ENCODE results near the gene MIB2. TPM values are rescaled to one million over a fixed set of nuclear protein-coding genes. Genes with fewer than 3 reads are reported as not detected.
A peak's percentile ranks its signal among the peaks of the same experiment; 100 is the strongest.

MIB2 gene
- total RNA-seq, 4 donors from 2014 or later, result 33.6 to 99.9 (median 74.6) TPM

DNA sequence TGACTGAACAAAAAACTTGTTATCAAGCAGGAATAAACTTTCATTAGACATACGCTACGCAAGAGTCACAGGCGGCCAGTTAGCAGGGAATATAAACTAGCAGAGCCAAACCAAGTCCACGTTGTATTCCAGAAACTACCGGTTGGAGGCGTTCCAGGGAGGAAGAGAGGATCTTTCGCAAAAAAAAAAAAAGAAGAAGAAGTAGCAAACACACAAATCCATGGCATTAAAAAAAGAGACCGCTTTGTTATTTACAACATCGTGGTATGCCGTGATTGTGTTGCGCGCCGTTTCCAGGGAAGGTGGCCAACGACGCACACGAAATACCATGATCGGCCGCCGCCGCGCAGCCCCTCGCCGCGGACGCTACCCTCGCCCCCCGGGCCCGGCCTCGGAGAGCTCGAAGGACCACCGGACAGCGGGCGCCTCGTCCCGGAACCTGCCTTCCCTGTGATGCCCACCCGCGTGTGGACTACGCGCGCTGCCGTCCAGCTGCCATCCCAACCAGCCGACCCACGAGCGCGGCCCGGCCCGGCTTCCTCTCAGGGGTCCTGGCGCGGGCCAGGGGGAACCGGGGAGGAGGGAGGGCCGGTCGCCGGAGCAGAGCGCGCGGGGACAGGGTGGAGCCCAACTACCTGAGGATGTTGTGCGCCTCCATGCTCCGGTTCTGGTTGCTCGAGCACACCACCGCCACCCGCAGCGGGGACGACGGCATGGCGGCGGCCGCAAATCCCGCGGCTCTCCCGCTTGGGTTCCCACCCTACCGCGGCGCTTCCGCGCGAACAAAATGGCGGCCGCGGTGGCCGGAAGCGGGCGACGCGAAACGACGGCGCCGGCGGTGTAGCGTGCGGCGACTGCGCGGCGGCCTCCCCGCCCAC is 41.2 kb upstream of the MIB2 start:
- TF ChIP-seq, protein P1, sequence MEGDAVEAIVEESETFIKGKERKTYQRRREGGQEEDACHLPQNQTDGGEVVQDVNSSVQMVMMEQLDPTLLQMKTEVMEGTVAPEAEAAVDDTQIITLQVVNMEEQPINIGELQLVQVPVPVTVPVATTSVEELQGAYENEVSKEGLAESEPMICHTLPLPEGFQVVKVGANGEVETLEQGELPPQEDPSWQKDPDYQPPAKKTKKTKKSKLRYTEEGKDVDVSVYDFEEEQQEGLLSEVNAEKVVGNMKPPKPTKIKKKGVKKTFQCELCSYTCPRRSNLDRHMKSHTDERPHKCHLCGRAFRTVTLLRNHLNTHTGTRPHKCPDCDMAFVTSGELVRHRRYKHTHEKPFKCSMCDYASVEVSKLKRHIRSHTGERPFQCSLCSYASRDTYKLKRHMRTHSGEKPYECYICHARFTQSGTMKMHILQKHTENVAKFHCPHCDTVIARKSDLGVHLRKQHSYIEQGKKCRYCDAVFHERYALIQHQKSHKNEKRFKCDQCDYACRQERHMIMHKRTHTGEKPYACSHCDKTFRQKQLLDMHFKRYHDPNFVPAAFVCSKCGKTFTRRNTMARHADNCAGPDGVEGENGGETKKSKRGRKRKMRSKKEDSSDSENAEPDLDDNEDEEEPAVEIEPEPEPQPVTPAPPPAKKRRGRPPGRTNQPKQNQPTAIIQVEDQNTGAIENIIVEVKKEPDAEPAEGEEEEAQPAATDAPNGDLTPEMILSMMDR (IDR thresholded peaks at IDR 0.05), result no peak
- TF ChIP-seq POLR2A (IDR thresholded peaks at IDR 0.05; ENCODE audit: low read depth), result peak; percentile 39
- DNase-seq (ENCODE audit: extremely low spot score), result no peak
- intact Hi-C loops (cut with DNase I), result loop anchor here (2.0 kb wide), 1 partner anchor 41 kb away; the partner anchor contains the start of gene MIB2
- Histone ChIP-seq H3K4me3 (peak overlapping the region; percentile 96 to 100 (median 99)), H3K27ac (replicated peaks in 1 of 4) (peak overlapping the region; percentile 99 to 100 (median 99)), H3K9me3 (no peaks in the 10 kb centered on the region), H3K4me1 (peaks cover 33 to 59% (median 54%) of the 10 kb centered on the region in 4 donors), H3K27me3 (no peaks in the 10 kb centered on the region), H3K36me3 (peaks cover 0 to 34% (median 11%) of the 10 kb centered on the region in 4 donors)
- 1% methylated on average over 49 of the region's 96 CpGs for WGBS

DNA sequence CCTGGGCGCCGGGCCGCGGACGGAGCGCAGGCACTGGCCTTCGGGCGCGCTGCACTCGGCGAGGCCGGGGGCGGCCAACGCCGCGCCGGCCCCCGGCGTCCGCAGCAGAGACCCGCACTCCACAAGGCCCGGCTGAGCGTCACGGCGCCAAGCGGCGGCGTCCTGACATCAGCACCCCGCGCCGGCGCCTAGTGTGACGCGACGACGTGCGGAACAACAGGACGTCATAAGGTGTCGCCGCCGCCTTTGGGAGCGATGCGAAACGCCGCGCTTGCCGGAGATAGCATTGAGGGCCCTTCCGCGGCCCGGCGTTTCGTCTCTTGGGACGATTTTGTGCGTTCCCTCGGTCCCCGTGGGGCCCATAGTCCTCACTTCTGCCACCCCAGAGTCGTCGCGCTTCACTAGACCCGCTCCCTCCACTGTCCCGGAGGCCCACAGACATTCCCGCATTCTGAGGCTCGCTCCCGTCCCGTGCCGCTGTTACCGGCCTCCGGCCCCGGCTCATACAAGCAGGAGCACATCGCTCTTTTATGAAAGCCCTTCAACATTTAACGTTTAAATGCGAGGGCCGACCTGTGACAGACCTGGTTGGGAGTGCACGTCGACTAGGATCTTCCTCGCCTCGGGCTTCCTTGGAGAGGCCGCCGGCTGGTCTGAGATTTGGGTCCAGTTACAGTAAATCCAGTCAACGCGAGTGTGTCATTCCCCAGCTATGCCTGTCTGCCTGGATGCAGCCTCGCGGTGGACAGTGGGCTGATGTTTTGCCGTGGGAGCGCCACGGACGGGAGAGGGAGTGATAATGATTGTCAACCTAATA is 40.4 kb upstream of the MIB2 start, which contains the start of gene SSU72:
Gene SSU72, minus strand, starts transcription at position 143 of the 817 bp plus-strand sequence. CDS start 306 bp downstream, outside the sequence.
- Histone ChIP-seq H3K36me3 (peaks cover 0 to 25% (median 11%) of the 10 kb centered on the region in 4 donors), H3K4me1 (peaks cover 28 to 50% (median 46%) of the 10 kb centered on the region in 4 donors), H3K4me3 (peak within 1 kb of the TSS; percentile 96 to 100 (median 99)), H3K27ac (replicated peaks in 1 of 4) (peak within 1 kb of the TSS; percentile 99 to 100 (median 99)), H3K27me3 (no peaks in the 10 kb centered on the region), H3K9me3 (no peaks in the 10 kb centered on the region)
- under 1% methylated on average over 25 of the region's 87 CpGs for WGBS
- DNase-seq (ENCODE audit: extremely low spot score), result peak; percentile 97
- TF ChIP-seq EP300 (IDR thresholded peaks at IDR 0.05) (no peak), POLR2AphosphoS5 (IDR thresholded peaks at IDR 0.05) (peak; percentile 97 to 99), POLR2A (IDR thresholded peaks at IDR 0.05; ENCODE audit: low read depth) (peak; percentile 92)
- TF ChIP-seq, protein P1 (IDR thresholded peaks at IDR 0.05), result peak in 1 of 3 experiments; percentile 23
- intact Hi-C loops (cut with DNase I), result loop anchor here (2.0 kb wide), 1 partner anchor 40 kb away; the partner anchor contains the start of gene MIB2

DNA sequence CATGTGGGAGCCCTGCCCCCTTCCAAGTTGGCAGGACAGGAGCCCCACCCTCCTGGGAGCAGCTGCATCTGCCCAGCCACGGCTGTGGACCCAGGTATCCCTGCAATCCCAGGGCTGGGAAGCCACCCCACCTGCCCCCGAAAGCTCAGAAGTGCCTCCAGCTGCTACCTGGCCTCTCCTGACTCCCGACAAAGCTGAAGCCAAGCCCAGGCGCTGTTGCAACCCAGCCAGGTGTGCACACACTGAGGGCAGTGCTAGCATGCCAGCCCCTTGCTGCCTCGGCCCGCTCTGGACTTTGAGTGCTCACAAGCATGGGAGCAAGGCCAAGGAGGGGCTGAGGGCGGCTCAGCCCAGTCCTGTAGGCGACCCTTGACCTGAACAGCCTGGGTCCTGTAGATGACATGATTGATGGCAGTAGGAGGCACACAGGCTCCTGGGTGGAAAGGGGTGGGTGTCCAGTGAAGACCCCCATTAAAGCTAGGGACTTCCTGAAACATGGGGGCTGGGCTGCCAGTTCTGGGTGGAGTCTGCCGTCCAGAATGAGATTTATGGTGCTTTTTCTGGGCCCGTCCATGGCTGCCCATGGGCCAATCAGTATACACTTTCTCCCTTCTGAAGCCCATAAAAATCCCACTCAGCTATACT is 37.8 kb upstream of the MIB2 start:
- intact Hi-C loops (cut with DNase I), result no loop called here
- TF ChIP-seq, protein P1 (IDR thresholded peaks at IDR 0.05), result no peak
- no peak for TF ChIP-seq EP300 (IDR thresholded peaks at IDR 0.05)
- no peak for TF ChIP-seq POLR2A (IDR thresholded peaks at IDR 0.05; ENCODE audit: low read depth)
- no peak for TF ChIP-seq POLR2AphosphoS5 (IDR thresholded peaks at IDR 0.05)
- no peaks in the 10 kb centered on the region for H3K9me3 ChIP-seq
- no peak overlapping the region for H3K27ac ChIP-seq (replicated peaks in 1 of 4)
- H3K36me3 ChIP-seq, result peaks cover 0 to 5% (median 2%) of the 10 kb centered on the region in 4 donors
- no peak for DNase-seq (ENCODE audit: extremely low spot score)
- peaks cover 0 to 18% (median 0%) of the 10 kb centered on the region in 4 donors for H3K27me3 ChIP-seq
- no peak overlapping the region for H3K4me3 ChIP-seq
- WGBS, result 48% methylated on average over 7 of the region's 10 CpGs
- peaks cover 18 to 25% (median 20%) of the 10 kb centered on the region in 4 donors for H3K4me1 ChIP-seq

DNA sequence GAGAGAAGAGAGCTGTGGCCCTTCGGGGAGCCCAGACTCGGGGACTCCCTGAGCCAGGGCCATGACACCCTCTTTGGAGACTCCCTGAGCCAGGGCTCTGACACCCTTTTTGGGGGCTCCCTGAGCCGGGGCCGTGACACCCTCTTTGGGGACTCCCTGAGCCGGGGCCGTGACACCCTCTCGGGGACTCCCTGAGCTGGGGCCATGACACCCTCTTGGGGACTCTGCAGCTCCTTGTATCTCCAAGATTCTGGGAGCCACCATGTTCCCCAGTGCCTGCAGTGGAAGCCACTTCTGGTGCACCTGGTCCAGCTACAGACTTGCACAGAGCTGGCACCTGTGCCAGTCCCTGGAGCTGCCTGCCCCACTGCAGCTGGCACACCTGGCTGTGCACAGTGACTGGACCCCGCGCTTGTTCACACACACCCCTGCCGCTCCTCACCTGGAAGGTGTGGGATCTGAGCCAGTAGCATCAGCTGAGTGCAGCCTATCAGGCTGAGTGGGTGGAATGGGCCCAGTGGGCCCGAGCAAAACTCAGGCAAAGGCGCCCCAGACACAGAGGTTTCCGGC is 36.8 kb upstream of the MIB2 start:
- no peaks in the 10 kb centered on the region for H3K36me3 ChIP-seq
- H3K9me3 ChIP-seq, result no peaks in the 10 kb centered on the region
- TF ChIP-seq POLR2A (IDR thresholded peaks at IDR 0.05; ENCODE audit: low read depth), result no peak
- TF ChIP-seq, protein P1 (IDR thresholded peaks at IDR 0.05), result no peak
- TF ChIP-seq EP300 (IDR thresholded peaks at IDR 0.05), result no peak
- TF ChIP-seq POLR2AphosphoS5 (IDR thresholded peaks at IDR 0.05), result no peak
- DNase-seq (ENCODE audit: extremely low spot score), result no peak
- intact Hi-C loops (cut with DNase I), result no loop called here
- H3K27me3 ChIP-seq, result peaks cover 0 to 20% (median 0%) of the 10 kb centered on the region in 4 donors
- 81% methylated on average over 6 of the region's 13 CpGs for WGBS
- H3K4me3 ChIP-seq, result no peak overlapping the region
- H3K27ac ChIP-seq (replicated peaks in 1 of 4), result no peak overlapping the region
- peaks cover 10 to 15% (median 11%) of the 10 kb centered on the region in 4 donors for H3K4me1 ChIP-seq
